KG1 (cell line): ENCODE measurements around the gene RBBP4.

Experiments
- DNase-seq: peaks from one replicate; lab custom pipeline; 2025; lab: John Stamatoyannopoulos, UW

Gene RBBP4

DNA sequence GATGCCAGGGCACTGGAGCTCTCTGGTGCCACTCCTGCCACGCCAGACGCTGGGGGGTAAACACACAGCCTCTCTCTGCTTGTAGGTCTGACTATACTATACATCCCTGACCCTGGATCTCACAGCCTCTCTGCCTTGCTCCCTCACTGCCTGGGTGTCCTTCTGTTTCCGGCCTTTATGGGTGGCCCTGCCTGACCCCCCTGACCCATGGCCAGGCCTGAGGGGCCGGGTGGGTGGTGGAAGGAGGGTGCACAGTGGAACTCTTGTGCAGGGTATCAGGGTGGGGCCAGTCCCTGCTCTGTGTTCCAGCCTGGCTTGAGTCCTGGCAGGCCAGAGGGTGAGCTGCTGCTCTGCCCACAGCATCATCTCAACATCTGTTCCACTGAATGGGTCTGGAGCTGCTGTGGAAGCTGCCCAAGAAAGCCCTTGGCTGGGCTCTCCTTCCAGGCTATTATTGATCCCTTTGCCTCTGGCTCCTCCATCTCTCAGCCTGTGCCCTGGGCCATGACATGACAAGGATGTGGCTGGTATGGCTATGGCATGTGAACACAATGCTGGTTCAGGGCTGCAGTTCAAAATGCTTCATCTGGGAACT, 68.8 kb downstream of the RBBP4 start:
- no peak for DNase-seq

DNA sequence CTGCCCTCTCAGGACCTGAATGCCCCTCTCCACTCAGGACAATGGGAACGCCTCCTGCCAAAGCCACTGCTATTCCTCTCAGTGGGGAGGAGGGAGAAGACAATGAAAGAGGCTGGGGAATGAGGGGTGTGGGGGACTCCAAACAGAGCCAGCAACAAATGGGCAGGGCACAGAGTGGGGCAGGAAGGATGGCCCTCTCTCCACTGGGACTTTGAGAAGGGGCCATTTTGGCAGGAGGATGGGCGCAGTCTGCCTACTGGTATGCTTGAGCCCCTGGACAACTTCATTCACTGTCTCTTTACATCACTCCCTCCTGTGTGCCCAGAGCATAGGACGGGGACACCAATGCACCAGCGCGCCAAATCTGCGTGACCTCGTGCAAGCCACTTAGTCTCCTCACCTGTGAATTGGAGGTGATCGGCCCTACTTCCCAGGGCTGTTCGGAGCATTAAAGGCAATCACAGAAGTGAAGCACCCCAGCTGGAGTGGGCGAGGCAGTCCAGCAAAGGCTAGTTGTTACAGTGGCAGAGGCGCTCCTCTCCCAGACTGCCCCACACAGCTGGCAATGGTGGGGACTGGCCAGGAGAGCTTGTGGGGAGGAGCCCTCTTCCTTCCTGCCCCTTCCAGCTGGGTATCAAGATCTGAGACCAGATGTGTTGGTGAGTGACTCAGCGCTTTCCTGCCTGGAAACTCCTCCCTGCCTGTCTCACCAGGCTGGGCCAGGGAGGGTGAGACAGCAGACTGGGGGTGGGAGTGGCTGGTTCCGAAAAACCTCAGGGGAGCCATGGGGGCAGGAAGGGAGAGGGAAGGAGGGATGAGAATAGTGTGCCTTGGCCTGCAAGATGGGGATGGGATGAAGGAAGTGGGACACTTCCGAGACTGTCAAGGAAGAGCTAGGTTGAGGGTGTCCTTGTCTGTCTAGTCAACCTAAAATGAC, 73.9 kb downstream of the RBBP4 start:
- DNase-seq, result peak; percentile 28

DNA sequence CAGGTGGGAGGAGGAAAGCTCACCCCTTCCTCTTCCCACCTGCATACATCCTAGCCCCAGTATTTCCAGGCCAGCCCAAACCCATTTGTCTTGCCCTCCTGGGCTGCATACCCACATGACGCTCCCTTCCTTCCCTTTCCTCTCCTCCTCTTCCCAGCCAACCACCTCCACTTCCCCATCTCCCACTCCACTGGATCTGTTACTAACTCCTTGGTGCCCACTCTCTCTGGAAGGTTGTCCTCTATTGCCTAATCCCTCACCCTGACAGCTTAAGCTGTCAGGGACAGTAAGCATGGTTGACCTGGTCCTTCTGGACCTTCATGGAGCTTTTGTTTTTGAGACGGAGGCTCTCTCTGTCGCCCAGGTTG, 74.6 kb downstream of the RBBP4 start:
- no peak for DNase-seq

DNA sequence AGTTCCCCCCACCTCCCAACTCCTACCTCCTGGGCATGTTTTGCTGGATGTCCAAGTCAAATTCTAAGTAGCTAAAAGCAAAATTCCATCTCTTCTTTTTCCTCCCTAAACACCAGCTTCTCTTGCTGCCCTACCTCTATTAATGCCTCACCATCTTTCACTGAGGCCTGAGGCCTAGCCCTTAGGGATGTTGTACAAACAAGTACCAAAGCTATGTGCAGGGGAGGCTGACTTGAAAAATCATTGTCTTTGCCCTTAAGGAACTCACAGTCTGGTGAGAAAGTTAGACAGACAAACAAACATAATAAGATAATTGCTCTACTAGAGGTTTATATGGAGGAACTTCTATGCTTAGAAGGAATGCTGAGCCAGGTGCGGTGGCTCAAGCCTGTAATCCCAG, 76.9 kb downstream of the RBBP4 start:
- DNase-seq, result no peak

DNA sequence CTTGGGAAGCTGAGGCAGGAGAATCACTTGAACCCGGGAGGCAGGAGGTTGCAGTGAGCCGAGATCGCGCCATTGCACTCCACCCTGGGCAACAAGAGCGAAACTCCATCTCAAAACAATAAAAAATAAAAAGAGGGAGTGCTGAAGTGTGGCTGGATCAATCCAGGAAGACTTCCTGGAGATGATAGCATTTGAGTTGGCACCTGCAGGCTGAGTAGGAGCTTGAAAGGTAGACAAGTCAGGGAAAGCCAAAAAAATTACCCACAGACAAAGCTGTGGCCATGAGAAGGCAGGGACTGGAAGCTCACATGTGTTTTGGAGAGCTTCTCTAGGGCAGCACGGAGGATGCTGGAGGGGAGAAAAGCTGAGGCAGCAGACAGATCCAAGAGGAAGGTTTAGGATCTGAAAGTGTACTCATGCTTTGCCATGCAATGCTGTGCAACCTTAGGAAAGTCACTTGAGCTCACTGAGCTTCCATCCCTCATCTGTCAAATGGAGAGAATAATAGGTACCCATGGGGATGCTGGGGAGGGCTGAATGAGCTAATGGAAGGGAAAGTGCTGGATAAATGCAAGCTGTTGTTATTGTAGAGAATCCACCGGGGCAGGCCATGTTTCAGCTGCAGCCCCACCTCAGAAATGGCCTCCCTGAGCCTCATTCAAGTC, 77.5 kb downstream of the RBBP4 start:
- DNase-seq, result no peak

DNA sequence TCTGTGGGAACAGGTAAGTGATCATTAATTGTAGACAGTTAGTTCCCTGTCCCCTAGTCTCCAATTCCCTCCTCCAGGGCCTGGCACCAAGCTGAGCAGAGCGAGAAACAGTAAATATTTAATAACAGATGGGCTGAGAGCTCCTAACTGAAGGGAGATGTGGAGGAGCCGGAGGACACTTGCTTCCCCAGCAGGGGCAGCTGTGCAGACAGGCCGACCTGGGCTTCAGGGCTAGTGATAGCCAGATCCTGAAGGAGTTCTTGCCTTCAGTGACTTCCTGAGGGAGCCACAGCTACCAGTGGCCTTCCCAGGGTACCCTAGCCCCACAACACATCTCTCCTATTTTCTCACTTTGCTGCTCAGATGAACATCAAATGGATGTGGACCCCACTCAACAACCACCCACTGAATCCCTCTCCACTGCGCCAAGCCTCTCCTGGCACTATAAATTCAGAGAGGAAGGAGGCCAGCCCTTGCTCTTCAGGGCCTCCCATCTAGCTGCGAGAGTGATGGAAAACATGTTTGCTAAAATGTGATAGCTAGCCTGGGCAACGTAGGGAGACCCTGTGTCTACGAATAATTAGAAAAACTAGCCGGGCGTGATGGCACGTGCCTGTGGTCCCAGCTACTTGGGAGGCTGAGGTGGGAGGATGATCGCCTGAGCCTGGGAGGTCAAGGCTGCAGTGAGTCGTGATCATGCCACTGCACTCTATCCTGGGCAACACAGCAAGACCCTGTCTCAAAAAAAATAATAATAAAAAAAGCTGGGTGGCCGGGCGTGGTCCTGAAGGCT, 78.4 kb downstream of the RBBP4 start:
- DNase-seq, result no peak

DNA sequence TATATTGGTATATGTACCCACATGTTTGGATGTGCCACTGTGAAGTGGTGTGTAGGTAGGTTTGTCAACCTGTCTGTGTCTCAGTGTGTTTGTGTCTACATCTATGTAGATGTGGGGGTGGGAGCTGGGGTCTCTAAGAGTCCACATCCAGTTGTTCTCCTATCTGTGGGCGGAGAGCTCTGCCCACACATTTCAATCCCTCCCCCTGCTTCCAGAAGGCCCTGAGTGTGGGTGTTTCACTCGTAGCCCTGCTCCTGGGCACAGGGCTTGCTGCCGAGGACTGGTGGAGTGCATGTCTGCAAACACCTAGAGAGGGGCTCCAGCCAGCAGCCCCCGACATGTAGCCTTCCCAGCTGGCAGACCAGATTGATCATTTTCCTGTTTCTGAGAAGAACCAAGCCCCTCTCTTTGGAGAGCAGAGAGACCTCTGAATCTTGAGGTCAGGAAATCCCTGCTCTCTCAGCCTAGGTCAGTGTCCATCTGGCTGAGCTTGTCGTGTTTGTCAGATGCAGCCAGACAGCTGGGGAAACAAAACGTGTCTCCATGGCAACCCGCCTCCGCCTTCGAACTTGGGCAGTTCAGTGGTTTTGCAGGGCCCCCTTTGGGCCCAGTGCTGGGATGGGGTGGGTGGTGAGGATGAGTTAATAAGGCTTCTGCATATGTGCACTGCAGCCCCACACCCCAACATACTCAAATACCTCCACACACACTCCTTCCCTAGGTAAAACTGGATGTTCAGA, 82.7 kb downstream of the RBBP4 start:
- DNase-seq, result no peak
